ENCODE measurements around the gene INPP5D. TPM values are rescaled to one million over a fixed set of nuclear protein-coding genes. Genes with fewer than 3 reads are reported as not detected.

INPP5D gene
- total and polyA plus RNA-seq, 7 experiments from 2014 or later: 41.0 to 232 (median 122) TPM

DNA sequence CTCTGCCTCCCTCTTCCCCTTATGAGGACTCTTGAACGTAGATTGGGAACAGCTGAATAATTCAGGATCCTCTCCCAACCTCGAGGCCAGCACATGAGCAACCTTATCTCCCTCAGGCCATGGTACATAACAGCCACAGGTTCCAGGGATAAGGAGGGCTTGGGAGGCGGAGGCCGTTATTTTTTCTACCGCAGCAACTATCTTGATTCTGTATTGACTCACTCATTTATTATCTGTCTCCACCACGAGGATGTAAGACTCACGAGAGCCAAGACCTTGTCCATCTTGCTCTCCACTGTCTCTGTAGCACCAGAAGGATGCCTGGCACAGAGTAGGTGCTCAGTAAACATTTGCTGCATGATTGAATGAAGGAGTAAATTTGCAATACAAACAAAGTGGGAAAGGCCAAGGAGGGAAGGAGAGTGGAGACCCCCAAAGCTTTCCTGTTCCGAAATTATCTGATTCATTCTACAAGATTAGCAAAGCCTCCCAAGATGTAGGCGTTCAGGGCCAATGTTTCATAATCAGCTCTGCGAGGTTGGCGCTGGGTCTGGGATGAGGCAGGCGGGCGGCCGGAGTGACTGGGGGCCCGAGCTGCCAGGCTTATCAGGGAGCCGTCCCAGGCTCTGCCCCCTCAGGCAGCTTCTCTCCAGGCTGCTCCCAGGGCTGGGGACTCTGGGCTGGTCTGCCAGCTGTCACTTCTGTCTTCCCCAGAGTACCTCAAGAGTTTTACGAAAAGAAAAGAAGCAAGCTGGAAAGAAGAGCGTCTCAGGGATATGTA, 31.6 kb downstream of the INPP5D start:
- Histone ChIP-seq H3K9me3 (ENCODE audit: control insufficient read depth in 2 of 3, low read length in 3 of 3) (no peaks in the 10 kb centered on the region), H3K4me3 (ENCODE audit: low read length) (no peak overlapping the region), H3K4me1 (ENCODE audit: control insufficient read depth in 2 of 2, insufficient read depth in 2 of 2, low read length in 2 of 2) (peaks cover 0 to 9% of the 10 kb centered on the region in 2 donors), H3K27ac (ENCODE audit: low read depth, low read length) (no peak overlapping the region), H3K36me3 (ENCODE audit: control insufficient read depth in 2 of 3, insufficient read depth in 3 of 3, low read length in 3 of 3) (peaks cover 5 to 30% (median 11%) of the 10 kb centered on the region in 3 experiments), H3K27me3 (ENCODE audit: control insufficient read depth in 2 of 2, insufficient read depth in 2 of 2, low read length in 2 of 2) (no peaks in the 10 kb centered on the region)
- DNase-seq (no peak), ATAC-seq (no peak)
- Mint-ChIP-seq H3K36me3 (peaks cover 6 to 51% (median 30%) of the 10 kb centered on the region in 5 donors), H3K9me3 (peaks cover 0 to 2% (median 0%) of the 10 kb centered on the region in 11 donors), H3K4me3 (peak overlapping the region in 1 of 10 donors; percentile 32), H3K27me3 (no peaks in the 10 kb centered on the region), H3K4me1 (peaks cover 33 to 78% (median 71%) of the 10 kb centered on the region in 7 donors), H3K27ac (peak overlapping the region; percentile 8 to 90 (median 60))
- CTCF ChIA-PET: interaction anchor here (0.7 kb wide), 1 partner anchor 9 kb away, joined by 3 read pairs; no protein-coding TSS in a partner anchor
- POLR2A ChIA-PET: interaction anchor here (0.8 to 1.4 kb wide), 3 partner anchors 9 to 27 kb away, joined by 3 to 4 read pairs (median 3); no protein-coding TSS in a partner anchor
- intact Hi-C loops (cut with micrococcal nuclease): no loop called here

DNA sequence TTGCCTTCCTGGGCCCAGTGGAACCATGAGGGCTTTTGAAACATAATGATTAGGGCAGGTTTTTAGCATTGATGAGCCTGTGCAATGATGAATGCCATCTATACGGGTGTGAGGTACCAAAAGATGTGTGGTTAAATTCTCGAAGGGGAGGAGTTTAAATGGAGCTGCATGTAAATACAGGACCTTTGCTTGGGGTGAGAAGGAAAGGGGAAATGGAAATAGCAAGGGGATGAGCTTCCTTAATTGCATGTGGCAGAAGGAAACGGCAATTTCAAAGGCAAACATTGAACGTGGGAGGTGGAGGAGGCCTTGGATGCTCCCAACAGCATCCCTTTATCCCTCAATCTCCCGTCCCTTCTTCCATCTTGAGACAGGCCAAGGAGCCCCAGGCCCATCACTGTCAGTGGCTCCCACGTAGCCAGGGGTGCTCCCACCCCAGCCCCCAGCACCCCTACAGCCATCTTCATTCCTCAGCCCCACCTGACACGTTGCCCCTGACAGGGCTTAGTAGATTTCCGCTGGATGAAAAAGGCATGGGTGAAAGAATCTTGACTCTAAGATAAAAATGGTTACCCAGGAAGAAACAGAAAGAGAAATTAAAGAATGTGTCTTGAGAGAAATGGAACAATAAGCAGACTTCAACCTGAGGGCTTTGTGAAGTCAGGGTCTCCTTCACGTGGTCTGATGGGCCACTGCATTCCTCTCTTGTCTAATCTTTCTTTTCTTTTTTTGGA, 32.5 kb downstream of the INPP5D start:
- Mint-ChIP-seq H3K4me3 (no peak overlapping the region), H3K36me3 (peaks cover 6 to 47% (median 25%) of the 10 kb centered on the region in 5 donors), H3K4me1 (peaks cover 36 to 81% (median 73%) of the 10 kb centered on the region in 7 donors), H3K9me3 (peaks cover 0 to 2% (median 0%) of the 10 kb centered on the region in 11 donors), H3K27me3 (no peaks in the 10 kb centered on the region), H3K27ac (peak overlapping the region; percentile 44 to 90 (median 74))
- Histone ChIP-seq H3K36me3 (ENCODE audit: control insufficient read depth in 2 of 3, insufficient read depth in 3 of 3, low read length in 3 of 3) (peaks cover 10 to 30% (median 11%) of the 10 kb centered on the region in 3 experiments), H3K9me3 (ENCODE audit: control insufficient read depth in 2 of 3, low read length in 3 of 3) (no peaks in the 10 kb centered on the region), H3K27ac (ENCODE audit: low read depth, low read length) (peak overlapping the region; percentile 6), H3K4me3 (ENCODE audit: low read length) (no peak overlapping the region), H3K4me1 (ENCODE audit: control insufficient read depth in 2 of 2, insufficient read depth in 2 of 2, low read length in 2 of 2) (peaks cover 0 to 6% of the 10 kb centered on the region in 2 donors), H3K27me3 (ENCODE audit: control insufficient read depth in 2 of 2, insufficient read depth in 2 of 2, low read length in 2 of 2) (no peaks in the 10 kb centered on the region)
- ATAC-seq (peak; percentile 60), DNase-seq (no peak)
- ChIA-PET CTCF (interaction anchor here (0.7 kb wide), 1 partner anchor 10 kb away, joined by 3 read pairs; no protein-coding TSS in a partner anchor), POLR2A (interaction anchor here (0.6 to 0.8 kb wide), 2 partner anchors 10 to 108 kb away, joined by 3 read pairs; no protein-coding TSS in a partner anchor)
- intact Hi-C loops (cut with micrococcal nuclease): no loop called here

DNA sequence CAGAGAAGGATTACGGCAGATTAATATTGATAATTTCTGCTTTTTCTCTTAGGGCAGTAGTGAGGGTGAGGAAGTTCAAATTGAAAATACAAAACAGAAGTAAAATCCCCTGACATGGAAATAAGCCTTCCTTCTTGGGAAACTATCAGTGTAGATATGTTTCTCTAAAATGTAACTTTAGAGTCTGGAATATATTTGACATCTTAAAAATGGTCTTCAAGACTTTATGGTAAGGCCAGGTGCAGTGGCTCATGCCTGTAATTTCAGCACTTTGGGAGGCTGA, 33.0 kb downstream of the INPP5D start:
- CTCF ChIA-PET: no interaction called here
- no peaks in the 10 kb centered on the region for H3K27me3 ChIP-seq (ENCODE audit: control insufficient read depth in 2 of 2, insufficient read depth in 2 of 2, low read length in 2 of 2)
- H3K9me3 Mint-ChIP-seq: peaks cover 0 to 2% (median 0%) of the 10 kb centered on the region in 11 donors
- intact Hi-C loops (cut with micrococcal nuclease): no loop called here
- no peak overlapping the region for H3K27ac ChIP-seq (ENCODE audit: low read depth, low read length)
- no peak overlapping the region for H3K4me3 Mint-ChIP-seq
- no peak overlapping the region for H3K4me3 ChIP-seq (ENCODE audit: low read length)
- DNase-seq (no peak), ATAC-seq (peak; percentile 24)
- peaks cover 36 to 82% (median 75%) of the 10 kb centered on the region in 7 donors for H3K4me1 Mint-ChIP-seq
- peaks cover 0 to 8% of the 10 kb centered on the region in 2 donors for H3K4me1 ChIP-seq (ENCODE audit: control insufficient read depth in 2 of 2, insufficient read depth in 2 of 2, low read length in 2 of 2)
- peak overlapping the region; percentile 4 to 90 (median 74) for H3K27ac Mint-ChIP-seq
- H3K9me3 ChIP-seq (ENCODE audit: control insufficient read depth in 2 of 3, low read length in 3 of 3): no peaks in the 10 kb centered on the region
- no peaks in the 10 kb centered on the region for H3K27me3 Mint-ChIP-seq
- H3K36me3 ChIP-seq (ENCODE audit: control insufficient read depth in 2 of 3, insufficient read depth in 3 of 3, low read length in 3 of 3): peaks cover 9 to 26% (median 10%) of the 10 kb centered on the region in 3 experiments
- peaks cover 6 to 45% (median 22%) of the 10 kb centered on the region in 5 donors for H3K36me3 Mint-ChIP-seq
- POLR2A ChIA-PET: no interaction called here

DNA sequence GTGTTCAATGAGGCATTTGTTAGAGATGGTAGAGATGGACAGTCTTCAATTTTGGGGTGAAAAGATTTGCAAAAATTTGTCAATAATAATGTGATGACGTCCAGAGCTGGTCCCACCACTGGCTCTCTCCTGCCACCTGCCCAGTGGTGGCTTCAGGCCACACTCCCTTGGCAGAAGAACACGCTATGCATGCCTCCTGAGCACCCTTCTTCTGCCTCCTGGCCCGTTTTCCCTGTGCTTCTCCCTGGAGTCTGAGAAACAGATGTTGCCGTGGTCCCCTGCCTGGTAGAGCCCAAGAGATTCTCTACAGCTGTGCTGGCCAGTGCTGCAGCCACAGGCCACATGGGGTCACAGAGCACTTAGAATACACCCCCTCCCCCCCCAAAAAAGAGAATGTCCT, 33.6 kb downstream of the INPP5D start:
- no peaks in the 10 kb centered on the region for H3K27me3 Mint-ChIP-seq
- peaks cover 0 to 45% (median 19%) of the 10 kb centered on the region in 5 donors for H3K36me3 Mint-ChIP-seq
- Histone ChIP-seq H3K36me3 (ENCODE audit: control insufficient read depth in 2 of 3, insufficient read depth in 3 of 3, low read length in 3 of 3) (peaks cover 5 to 20% (median 5%) of the 10 kb centered on the region in 3 experiments), H3K27me3 (ENCODE audit: control insufficient read depth in 2 of 2, insufficient read depth in 2 of 2, low read length in 2 of 2) (no peaks in the 10 kb centered on the region), H3K4me1 (ENCODE audit: control insufficient read depth in 2 of 2, insufficient read depth in 2 of 2, low read length in 2 of 2) (peaks cover 0 to 8% of the 10 kb centered on the region in 2 donors), H3K9me3 (ENCODE audit: control insufficient read depth in 2 of 3, low read length in 3 of 3) (no peaks in the 10 kb centered on the region), H3K27ac (ENCODE audit: low read depth, low read length) (no peak overlapping the region), H3K4me3 (ENCODE audit: low read length) (no peak overlapping the region)
- no peak for ATAC-seq
- H3K4me1 Mint-ChIP-seq: peaks cover 42 to 82% (median 75%) of the 10 kb centered on the region in 7 donors
- DNase-seq: no peak
- CTCF ChIA-PET: interaction anchor here (1.8 kb wide), 1 partner anchor 10 kb away, joined by 3 read pairs; no protein-coding TSS in a partner anchor
- no peaks in the 10 kb centered on the region for H3K9me3 Mint-ChIP-seq
- intact Hi-C loops (cut with micrococcal nuclease): no loop called here
- H3K27ac Mint-ChIP-seq: peak overlapping the region in 4 of 9 donors; percentile 8 to 77 (median 68)
- POLR2A ChIA-PET: interaction anchor here (0.8 kb wide), 1 partner anchor 19 kb away, joined by 3 read pairs; no protein-coding TSS in a partner anchor
- H3K4me3 Mint-ChIP-seq: no peak overlapping the region

DNA sequence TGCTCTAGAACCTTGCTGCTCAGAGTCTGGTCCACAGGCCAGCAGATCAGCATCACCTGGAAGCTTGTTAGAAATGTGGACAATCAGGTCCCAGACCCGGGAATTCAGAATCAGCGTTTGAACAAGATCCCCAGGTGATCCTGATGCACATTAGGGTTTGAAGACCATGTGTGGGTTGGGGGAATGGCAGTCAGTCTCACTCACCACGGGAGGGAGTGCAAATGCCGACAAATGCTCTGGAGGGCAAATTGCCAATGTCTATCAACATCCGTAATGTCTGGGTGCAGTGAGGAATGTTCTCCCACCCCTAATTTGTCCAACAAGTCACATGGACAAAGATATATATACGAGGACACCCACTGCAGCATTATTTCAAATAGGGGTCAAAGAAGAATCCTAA, 34.5 kb downstream of the INPP5D start:
- Histone ChIP-seq H3K27me3 (ENCODE audit: control insufficient read depth in 2 of 2, insufficient read depth in 2 of 2, low read length in 2 of 2) (no peaks in the 10 kb centered on the region), H3K9me3 (ENCODE audit: control insufficient read depth in 2 of 3, low read length in 3 of 3) (no peaks in the 10 kb centered on the region), H3K4me3 (ENCODE audit: low read length) (no peak overlapping the region), H3K4me1 (ENCODE audit: control insufficient read depth in 2 of 2, insufficient read depth in 2 of 2, low read length in 2 of 2) (peaks cover 0 to 16% of the 10 kb centered on the region in 2 donors), H3K27ac (ENCODE audit: low read depth, low read length) (no peak overlapping the region), H3K36me3 (ENCODE audit: control insufficient read depth in 2 of 3, insufficient read depth in 3 of 3, low read length in 3 of 3) (peaks cover 0 to 16% (median 5%) of the 10 kb centered on the region in 3 experiments)
- Mint-ChIP-seq H3K27ac (peak overlapping the region in 7 of 9 donors; percentile 10 to 81 (median 60)), H3K27me3 (no peaks in the 10 kb centered on the region), H3K4me1 (peaks cover 50 to 85% (median 79%) of the 10 kb centered on the region in 7 donors), H3K9me3 (no peaks in the 10 kb centered on the region), H3K4me3 (peak overlapping the region in 1 of 10 donors; percentile 0), H3K36me3 (peaks cover 0 to 47% (median 20%) of the 10 kb centered on the region in 5 donors)
- intact Hi-C loops (cut with micrococcal nuclease): loop anchor here in 1 of 2 donors (5.0 kb wide), 1 partner anchor 32 kb away; the partner anchor contains the start of gene INPP5D
- CTCF ChIA-PET: interaction anchor here (0.6 to 1.8 kb wide), 2 partner anchors 9 to 13 kb away, joined by 3 read pairs; no protein-coding TSS in a partner anchor
- DNase-seq (no peak), ATAC-seq (no peak)
- POLR2A ChIA-PET: interaction anchor here (1.0 kb wide), 1 partner anchor 34 kb away, joined by 3 read pairs; no protein-coding TSS in a partner anchor

DNA sequence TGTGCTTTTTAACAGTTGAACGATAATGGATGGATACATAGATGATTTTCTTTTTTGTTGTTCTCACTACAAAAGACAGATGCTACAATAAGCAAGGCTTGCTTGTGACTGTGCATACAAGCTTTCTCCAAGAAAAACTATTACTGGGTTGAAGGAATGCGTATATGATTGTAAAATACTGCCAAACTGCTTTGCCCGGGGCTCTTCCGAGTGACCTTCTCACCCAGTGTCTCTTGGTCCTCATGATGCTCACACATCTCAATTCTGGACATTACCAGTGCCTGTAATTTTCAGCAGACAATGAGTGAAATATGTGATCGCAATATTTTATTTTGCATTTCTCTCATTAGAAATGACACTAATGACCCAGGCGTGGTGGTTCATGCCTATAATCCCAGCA, 35.9 kb downstream of the INPP5D start:
- POLR2A ChIA-PET: interaction anchor here (0.9 kb wide), 1 partner anchor 13 kb away, joined by 3 read pairs; no protein-coding TSS in a partner anchor
- intact Hi-C loops (cut with micrococcal nuclease): loop anchor here (2.0 to 5.0 kb wide), 2 partner anchors 13 to 34 kb away; partner anchors contain the start of gene INPP5D (in 1 of the 2)
- Histone ChIP-seq H3K27me3 (ENCODE audit: control insufficient read depth in 2 of 2, insufficient read depth in 2 of 2, low read length in 2 of 2) (no peaks in the 10 kb centered on the region), H3K27ac (ENCODE audit: low read depth, low read length) (no peak overlapping the region), H3K4me3 (ENCODE audit: low read length) (no peak overlapping the region), H3K9me3 (ENCODE audit: control insufficient read depth in 2 of 3, low read length in 3 of 3) (no peaks in the 10 kb centered on the region), H3K4me1 (ENCODE audit: control insufficient read depth in 2 of 2, insufficient read depth in 2 of 2, low read length in 2 of 2) (peaks cover 12 to 30% of the 10 kb centered on the region in 2 donors), H3K36me3 (ENCODE audit: control insufficient read depth in 2 of 3, insufficient read depth in 3 of 3, low read length in 3 of 3) (peaks cover 0 to 8% (median 5%) of the 10 kb centered on the region in 3 experiments)
- Mint-ChIP-seq H3K27ac (peak overlapping the region in 4 of 9 donors; percentile 0 to 63 (median 22)), H3K27me3 (no peaks in the 10 kb centered on the region), H3K4me3 (no peak overlapping the region), H3K36me3 (peaks cover 0 to 51% (median 25%) of the 10 kb centered on the region in 5 donors), H3K9me3 (no peaks in the 10 kb centered on the region), H3K4me1 (peaks cover 60 to 89% (median 82%) of the 10 kb centered on the region in 7 donors)
- no peak for ATAC-seq
- CTCF ChIA-PET: no interaction called here
- DNase-seq: no peak

Data from naive thymus-derived CD4-positive, alpha-beta T cell (primary cell).